Stimulated activated CD8-positive, alpha-beta memory T cell treated with anti-CD3 and anti-CD28 coated beads, Interleukin-4, amount 100 ng/mL, for 1 hour (primary cell): ENCODE data around the gene B4GALNT1.
"Not testable (repeated sequence)": the region's sequence is repeated elsewhere in the genome, so short reads cannot be mapped to it uniquely, and the experiment has no call there.

ENCODE experiments used
- DNase-seq, 2 donors: peaks; one replicate each; pipeline ENCODE4 v3.0.0-alpha.2; 2020; ENCODE audit warnings: low read depth in 2 of 2, low spot score in 1 of 2

Gene B4GALNT1

DNA sequence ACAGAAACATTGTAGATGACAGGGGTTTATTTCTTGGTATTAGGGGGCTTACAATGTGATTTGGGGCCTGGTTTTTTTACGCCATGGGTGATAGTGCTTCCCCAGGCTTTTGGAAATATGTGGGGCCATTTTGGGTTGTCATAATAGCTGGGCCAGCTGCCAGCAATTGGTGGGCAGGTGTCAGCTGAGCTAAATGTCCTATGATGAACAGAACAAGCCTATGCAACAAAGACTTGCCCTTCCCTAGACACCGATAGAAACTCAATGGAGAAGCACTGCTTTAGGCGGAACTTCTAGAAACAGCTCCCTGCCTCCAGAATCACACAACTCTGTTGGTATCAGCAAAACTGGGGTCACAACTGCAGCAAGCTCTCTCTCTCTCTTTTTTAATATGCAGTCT lies 5.1 kb upstream of the B4GALNT1 start:
- DNase-seq, result no peak

DNA sequence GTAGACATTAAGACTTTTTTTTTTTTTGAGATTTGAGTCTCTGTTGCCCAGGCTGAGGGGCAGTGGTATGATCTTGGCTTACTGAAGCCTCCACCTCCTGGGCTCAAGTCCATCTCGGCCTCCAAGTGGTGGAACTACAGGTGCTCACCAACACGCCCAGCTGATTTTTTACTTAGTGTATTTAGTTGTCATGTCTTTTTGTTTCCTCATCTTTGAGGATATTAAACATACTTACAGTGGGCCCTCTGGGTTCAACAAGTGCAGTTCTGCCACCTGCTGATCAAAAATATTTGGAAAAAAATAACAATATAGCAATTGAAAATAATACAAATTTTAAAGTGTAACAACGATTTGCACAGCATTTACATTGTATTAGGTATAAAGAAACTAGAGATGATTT lies 4.4 kb upstream of the B4GALNT1 start:
- DNase-seq, result no peak

DNA sequence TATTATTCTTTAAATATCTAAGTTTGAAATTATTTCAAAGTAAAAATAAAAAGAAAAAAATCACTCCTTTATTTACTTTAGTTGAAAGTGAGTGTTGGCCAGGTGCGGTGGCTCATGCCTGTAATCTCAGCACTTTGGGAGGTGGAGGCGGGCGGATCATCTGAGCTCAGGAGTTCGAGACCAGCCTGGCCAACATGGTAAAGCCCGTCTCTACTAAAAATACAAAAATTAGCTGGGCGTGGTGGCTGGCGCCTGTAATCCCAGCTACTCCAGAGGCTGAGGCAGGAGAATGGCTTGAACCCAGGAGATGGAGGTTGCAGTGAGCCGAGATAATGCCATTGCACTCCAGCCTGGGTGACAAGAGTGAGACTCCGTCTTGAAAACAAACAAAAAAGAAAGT lies 3.7 kb upstream of the B4GALNT1 start:
- not testable (repeated sequence) for DNase-seq

DNA sequence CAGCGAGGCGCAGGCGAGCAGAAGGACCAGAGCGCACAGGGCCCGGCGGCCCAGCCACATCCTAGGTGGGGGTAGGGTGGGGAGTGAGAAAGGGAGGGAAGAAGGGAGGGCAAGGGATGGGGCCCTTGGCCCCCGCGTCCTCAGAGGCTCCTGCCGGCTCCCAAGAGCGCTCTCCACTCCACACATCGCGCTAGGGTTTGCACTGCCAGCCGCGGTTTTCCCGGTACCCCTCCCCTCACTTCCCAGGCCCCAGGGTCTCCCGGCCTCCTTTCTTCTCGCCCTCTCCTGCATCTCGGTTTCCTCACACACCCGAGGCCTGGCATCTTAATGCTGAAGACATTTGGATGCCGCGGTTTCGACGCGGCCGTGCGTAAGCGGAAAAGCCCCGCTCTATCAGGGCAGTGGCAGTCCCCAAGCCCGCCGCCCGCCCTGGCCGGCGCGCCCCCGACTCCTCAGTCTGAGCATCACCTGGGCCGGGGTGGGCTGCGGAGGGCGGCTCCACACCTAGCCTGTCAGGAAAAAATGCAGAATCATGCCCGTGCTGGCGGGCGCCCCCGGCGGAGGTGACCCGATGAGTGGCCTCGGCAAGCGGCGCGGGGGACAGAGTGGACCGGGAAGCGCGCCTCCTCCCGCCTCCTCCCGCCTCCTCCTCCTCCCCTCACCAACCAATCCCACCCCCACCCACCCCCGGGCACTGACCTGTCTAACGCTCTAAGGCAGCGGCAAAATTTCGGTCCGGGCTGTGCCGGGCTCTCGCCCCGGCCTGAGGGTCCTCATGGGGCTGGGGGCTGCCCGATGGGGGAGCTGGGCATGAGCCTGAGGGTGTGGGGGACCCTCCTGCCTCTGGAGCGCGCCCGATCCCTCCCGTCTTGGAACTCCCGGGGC lies 686 bp downstream of the B4GALNT1 start:
- no peak for DNase-seq

DNA sequence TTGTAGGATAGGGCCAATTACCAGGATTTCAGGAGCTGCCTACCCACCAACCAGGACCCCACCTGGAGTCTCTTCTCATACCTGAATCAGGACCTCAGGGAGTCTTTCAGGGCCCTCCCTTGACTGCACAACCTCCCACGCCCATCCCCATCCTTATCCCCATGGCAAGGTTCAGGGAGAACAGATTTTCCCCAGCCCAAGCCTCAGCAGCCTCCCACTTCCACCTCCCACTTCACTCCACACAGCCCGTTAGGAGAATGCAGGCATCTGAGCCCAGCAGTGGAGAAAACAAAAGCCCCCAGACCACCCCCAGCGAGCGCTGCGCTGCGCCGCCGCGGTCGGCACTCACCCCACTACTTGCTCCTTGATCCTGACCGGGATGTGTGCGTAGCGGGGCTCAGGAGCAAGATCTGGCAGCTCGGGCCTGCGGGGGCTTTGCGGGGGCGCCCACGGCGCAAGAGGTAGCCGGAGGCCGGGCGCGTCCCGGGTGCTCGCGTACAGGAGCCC lies 1.4 kb downstream of the B4GALNT1 start:
- DNase-seq, result no peak

DNA sequence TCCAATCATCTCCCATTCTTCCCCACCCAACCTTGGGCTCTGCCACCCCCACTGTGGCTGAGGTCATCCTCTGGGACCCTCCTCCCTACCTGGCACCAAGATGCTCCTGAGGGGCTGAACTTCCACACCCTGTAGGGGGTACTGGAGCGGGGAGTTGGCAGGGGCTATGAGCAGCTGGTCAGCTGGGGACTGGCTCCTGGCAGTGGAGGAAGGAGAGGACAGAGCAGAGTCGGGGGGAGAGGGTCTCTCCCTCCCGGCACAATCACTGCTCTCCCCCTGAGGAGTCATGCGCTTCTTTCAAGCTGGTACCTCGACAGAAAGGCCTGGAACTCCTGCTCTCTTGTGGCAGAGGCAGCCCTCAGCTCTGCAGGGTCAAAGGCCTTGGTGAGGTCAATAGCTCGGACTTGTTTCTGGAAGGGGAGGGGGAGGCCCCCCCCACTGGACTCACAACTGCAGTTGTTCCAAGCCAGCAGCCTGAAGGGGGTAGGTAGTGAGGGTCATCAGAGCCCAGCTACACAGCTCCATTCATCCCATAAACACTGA lies 2.0 kb downstream of the B4GALNT1 start:
- DNase-seq, result no peak

DNA sequence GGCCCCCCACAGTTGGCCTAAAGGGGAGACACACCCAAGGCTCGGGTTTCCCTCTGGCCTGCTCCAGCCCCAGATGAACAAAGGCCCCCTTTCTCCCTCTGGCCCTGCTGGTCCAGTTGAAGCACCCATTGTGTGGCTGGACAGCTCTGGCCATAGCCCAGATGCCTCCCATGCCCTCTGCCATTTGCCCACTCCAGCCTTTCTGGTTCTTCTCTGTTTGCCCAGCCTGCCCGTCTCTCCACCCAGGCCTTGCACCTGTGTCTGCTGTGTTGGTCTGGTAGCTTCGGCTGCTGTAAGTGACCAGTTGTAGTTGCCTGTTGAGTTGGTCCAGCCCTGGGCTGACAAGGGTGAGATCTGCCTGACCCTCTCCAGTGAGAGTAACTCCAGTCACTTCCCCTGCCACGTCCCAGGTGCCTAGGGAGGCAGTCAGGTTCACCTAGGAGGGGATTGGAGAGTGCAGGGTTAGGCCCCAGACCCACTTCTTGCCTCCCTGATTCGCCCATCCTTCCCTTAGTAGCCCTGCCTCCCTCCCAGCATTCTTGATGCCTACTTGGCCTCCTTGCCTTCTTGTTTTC lies 3.0 kb downstream of the B4GALNT1 start:
- no peak for DNase-seq

DNA sequence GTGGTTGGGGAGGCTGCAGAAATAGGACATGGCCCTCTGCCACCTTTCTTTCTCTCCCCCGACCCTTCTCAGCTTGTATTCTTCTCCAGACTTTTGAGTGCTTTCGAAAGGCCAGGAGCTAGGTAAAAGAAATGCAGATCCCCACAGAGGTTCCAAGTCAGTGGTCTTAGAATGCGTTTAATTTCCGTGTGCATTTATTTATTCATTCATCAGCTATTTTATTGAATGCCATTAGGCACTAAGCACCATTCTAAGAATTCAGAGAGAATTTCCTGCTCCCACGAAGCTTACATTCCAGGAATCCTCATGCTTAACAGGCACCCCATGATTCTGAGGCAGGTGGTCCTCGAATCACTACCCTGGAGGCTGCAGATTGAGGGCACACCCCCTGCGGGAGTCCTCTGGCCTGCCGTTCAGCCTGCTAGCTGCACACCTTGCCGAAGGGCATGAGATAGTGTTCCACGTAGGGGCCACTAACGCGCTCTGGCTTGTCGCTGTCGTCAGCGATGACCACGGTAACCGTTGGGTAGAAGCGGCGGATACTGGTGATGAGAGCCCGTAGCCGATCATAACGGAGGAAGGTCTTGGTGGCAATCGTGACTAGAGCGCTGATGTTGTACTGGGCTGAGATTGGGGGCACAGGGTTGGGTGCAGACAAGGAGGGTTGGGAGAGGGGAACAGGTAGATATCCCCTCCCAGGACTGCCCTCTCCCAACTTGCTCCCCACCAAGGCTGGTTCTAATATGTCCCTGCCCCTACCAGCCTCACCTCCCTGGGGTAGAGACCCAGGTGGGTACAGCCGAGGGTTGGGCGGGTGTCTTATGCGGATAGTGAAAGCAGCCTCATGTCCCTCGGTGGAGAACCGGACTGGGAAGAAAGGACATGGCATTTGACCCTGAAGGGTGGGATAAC lies 4.5 kb downstream of the B4GALNT1 start:
- no peak for DNase-seq

DNA sequence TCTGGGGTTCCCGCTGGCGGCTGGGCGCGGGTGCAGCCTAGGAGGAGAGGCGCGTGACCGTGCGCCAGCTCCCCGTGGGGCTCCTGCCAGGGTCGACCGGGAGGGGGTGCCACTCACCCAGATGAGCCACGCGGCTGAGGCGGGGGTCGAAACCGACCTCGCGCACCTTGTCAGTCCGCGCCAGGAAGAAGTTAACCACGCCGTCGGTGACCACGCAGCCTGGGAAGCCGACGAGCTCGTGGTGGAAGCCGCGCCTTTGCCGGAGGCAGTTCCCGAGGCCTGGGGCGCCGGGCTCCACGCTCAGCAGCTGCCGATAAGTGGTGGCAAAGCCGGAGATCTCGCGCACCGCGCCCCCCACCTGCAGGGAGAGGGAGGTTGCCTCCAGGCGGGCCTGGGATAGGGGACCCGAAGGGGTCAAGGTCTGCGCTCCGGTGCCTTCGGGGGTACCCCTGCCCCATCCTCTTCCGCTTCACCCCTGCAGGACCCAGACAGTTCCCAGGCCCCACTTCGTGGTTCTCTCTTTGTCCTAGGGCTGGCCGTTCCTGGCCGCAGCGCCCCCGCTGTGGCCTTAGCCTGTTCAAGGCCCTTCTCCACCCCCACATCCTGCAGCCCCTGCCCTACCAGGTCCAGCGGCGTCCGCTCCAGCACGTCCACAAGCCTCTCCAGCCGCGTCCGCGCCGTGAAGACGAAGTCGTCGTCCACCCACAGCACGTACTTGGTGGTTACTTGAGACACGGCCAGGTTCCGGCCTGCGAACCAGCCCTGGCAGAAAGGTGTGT lies 5.3 kb downstream of the B4GALNT1 start:
- DNase-seq, result no peak

DNA sequence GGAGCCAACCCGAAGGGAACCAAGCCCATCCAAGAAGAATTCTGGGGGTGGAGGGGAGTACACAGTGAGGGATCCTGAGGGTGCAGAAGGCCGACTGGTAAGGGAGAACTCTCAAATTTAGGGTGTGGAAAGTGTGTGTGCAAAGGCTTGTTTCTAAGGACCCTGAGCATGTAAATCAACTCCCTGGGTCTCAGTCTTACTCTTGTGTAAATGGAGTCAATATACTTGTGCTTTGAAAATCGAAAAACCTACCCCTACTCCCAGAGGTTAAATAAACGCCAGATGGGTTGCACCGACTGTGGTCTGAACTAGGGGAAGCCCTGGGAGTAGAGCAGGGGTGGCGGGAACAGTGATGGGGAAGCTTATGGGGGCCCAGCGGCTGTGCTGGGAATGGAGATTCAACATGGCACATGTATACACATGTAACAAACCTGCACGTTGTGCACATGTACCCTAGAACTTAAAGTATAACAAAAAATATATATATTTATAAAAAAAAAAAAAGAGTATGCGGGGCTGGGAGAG lies 6.0 kb downstream of the B4GALNT1 start:
- DNase-seq, result no peak

DNA sequence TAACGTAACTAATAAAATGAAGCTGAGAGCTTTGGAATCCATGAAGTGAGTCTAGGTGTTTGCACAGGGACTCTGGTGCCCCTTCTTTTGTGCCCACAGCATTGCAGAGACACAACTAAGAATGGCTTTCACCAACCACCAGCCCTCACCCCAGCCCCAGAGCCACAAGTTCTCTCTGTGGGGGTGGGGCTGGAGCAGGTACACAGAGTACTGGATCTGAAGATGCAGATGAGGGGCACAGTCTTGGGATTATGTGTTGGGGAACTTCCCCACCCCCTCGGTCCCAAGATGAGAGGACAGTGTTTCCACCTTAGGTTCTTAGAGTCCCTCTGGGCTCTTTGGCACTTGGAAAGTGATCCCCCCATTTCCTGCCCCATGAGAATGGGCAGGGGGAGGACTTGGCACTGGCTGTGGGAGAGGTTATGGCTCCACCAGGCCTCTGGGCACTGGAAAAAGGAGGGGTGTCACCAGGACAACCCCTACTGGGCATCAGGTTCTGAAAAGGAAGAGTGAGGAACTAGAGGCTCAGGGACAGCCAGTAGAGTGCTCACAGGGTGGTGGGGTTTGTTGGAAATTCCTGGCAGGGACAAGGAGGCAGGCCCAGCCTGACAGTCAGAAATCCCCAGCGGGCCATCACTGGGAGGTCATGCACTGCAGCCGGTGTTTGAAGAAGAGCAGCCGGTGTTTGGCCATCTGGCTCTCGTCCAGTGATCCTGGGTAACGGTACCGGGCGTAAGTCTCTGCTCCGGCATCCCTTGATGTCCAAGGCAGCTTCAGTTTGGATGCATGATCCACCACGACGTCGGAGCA lies 6.7 kb downstream of the B4GALNT1 start:
- DNase-seq, result no peak

DNA sequence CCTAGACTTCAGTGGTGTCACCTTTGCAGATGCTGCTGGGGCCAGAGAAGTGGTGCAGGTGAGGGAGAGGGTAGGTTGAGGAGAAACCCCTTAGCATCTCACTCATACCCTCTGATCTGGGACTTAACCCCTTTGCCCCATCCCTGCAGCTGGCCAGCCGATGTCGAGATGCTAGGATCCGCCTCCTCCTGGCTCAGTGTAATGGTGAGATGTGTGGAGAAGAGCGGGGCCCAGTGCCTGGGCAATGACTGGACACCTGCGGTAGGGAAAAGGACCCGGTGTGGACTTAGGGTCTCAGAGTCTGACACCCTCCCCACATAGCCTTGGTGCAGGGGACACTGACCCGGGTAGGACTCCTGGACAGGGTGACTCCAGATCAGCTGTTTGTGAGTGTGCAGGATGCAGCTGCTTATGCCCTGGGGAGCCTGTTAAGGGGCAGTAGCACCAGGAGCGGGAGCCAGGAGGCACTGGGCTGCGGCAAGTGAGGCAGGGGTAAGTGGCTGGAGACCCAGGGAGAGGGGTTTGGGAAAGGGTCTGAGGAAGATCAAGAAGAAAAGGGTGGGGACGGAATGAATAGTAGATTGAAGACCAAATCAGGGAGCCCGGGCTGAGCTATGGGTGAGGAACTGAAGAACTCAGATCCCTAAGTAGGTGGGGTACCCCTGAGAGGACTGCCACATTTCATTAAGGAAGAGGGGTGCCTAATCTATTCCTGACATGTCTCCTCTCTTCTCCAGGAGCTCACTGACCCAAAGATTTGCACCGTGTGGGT lies 7.6 kb downstream of the B4GALNT1 start:
- no peak for DNase-seq

DNA sequence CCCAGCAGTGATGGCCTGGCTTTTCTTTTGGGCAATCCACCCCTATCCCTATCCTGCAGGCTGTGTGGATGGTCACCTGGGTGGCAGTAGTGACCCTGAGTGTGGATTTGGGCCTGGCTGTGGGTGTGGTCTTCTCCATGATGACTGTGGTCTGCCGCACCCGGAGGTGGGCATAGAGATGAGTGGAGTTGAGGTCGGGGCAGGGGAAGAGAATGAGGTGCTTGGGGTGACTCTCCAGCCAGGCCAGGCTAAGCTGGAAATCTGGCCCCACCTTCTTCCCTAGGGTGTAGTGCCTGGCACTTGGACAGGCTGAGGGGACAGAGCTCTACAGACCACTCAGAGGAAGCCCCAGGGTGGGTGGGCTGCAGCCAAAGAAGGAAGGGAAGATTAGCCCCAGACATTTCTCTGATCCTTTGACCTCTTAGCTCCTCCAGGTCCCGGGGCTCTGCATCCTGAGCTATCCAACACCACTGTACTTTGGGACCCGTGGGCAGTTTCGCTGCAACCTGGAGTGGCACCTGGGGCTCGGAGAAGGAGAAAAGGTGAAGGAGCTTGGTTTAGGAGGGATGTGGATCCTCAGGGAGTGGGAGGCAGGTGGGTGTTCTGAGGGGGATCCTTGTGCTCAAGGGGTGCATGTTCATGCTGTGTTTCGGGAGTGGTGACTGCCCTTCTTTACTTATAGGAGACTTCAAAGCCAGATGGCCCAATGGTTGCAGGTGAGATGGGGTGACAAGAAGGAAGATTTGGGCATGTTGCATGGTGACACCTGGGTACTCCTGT lies 8.4 kb downstream of the B4GALNT1 start:
- no peak for DNase-seq

DNA sequence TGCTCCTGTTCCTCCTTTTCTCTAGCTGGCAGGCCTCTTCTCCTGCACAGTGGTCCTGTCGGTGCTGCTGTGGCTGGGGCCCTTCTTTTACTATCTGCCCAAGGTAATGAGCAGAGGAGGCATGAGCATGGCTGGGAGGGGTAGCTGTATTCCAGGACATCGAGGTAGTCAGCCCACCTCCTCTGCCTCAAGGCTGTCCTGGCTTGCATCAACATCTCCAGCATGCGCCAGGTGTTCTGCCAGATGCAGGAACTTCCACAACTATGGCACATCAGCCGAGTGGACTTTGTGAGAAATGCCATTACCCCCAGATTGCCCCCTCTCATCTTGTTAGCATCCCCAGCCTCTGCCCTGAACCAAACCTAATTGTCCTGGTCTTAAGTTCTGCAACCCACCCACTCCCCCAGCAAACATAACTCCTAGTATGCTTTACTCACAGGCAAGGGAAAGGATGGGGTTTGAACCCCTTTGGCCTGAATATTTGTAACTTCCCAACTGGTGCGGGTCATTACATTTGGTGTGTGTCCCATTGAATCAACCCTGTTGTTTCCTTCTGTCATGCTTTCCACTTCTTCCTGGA lies 9.1 kb downstream of the B4GALNT1 start:
- no peak for DNase-seq

DNA sequence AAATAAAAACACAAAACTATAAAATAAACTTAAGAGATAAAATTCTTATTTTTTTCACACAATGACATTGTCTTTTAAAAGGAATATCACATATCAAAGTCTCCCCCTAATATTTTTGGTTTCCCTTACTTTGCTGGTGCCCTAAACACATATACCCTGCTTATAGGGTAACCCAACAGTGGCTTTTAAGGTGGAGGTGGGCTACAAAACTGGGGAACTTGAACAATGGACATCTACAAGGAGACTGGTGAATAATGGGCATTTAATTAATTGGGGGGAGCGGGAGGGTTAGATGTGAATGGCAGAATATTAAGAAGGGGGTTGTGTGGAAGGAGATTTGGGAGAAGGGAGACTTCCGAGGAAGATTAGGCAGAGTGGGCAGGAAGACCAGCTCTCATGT lies 9.6 kb downstream of the B4GALNT1 start:
- DNase-seq, result no peak

DNA sequence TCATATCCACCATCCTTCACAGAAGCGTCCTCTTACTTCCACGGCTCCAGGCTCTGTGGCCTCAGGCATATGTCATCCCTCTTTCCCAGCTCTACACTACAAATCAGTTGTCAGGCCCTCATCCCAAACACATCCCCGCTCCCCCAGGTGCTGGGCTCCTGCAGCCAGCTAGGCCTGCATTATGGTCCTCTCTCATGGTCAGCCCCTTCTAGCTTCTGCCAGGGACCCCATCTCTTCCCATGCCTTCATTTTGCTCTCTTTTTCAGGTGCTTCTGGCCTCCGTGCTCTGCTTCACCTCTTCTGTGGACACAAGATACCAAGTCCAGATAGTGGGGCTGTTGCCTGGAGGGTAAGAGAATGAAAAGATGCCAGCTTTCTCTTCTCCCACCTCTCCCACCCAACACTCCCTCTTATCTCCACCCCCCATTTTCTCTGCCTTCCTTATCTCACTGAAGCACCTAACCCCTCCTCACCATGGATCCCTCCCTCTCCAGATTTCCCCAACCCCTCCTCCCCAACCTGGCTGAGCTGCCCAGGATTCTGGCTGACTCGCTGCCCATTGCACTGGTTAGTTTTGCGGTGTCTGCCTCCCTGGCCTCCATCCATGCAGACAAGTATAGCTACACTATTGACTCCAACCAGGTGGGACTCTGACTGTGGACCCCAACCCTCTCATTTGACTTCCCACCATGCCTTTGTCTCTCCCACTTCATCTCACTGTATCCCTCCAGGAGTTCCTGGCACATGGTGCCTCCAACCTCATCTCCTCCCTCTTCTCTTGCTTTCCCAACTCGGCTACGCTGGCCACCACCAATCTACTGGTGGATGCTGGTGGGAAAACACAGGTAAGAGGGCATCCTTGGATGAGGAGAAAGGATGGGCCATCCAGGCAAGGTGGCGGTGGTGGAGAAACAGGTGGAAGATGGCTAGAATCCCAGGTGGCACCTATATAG lies 10.4 kb downstream of the B4GALNT1 start:
- DNase-seq, result no peak
